ENCODE results near the gene TLR10. TPM values are rescaled to one million over a fixed set of nuclear protein-coding genes. Genes with fewer than 3 reads are reported as not detected.

TLR10 gene
- total and polyA plus RNA-seq, 2 of the 13 experiments (the other 11 are each of a cell fraction or from before 2014, with no cell fraction given) = not detected

- ChIA-PET POLR2A (no interaction called here), CTCF (ENCODE audit: low intra/inter-chr PET ratio, low total read pairs) (interaction anchor here (0.8 to 3.0 kb wide), 5 partner anchors 23 to 579 kb away, joined by 3 to 17 read pairs (median 5); partner anchors contain the start of genes TLR1, TLR10 and TLR6)
- ATAC-seq (no peak), DNase-seq (ENCODE audit: low spot score) (no peak), FAIRE-seq (no peak)
- in situ Hi-C loops (cut with HindIII; ENCODE audit: extremely low pct_ligation_motif_present, low pct_unique_long_range_greater_than_20kb) = loop anchor here (5.0 to 25.0 kb wide), 2 partner anchors 98 to 378 kb away; partner anchors contain the start of gene TLR6
- peaks cover 0 to 9% of the 10 kb centered on the region in 2 experiments; a peak in 1 of 5 replicates for H3K27me3 ChIP-seq (ENCODE audit: control insufficient read depth in 1 of 2, insufficient read depth in 2 of 2, low read length in 2 of 2)
- H3K9ac ChIP-seq (ENCODE audit: insufficient read depth, low read depth, low read length) = no peak overlapping the region
- H3K4me2 ChIP-seq (ENCODE audit: low read depth, low read length) = no peak overlapping the region
- H4K20me1 ChIP-seq (ENCODE audit: insufficient read depth, low read length) = no peaks in the 10 kb centered on the region
- H3K4me1 ChIP-seq (ENCODE audit: insufficient read depth, low read length) = no peaks in the 10 kb centered on the region
- no peaks in the 10 kb centered on the region for H3K36me3 ChIP-seq (replicated peaks in 1 of 2; ENCODE audit: control insufficient read depth in 1 of 2, insufficient read depth in 2 of 2, low read length in 2 of 2)
- no peaks in the 10 kb centered on the region for H3K79me2 ChIP-seq (ENCODE audit: insufficient read depth, low read length)
- no peak overlapping the region for H3K4me3 ChIP-seq (replicated peaks in 1 of 3; ENCODE audit: insufficient read depth in 1 of 3, low read depth in 2 of 3, low read length in 3 of 3)
- no peak overlapping the region for H3K27ac ChIP-seq (ENCODE audit: extremely low read length, insufficient read depth, low read length)
- intact Hi-C loops (cut with micrococcal nuclease; ENCODE audit: unreplicated experiment) = loop anchor here (1.0 kb wide), 4 partner anchors 23 to 376 kb away; partner anchors contain the start of genes TLR1, TLR10 and TLR6
- 53% methylated on average over 1 of the region's 1 CpG for WGBS (ENCODE audit: low lambda C conversion rate)
- H2AFZ ChIP-seq (ENCODE audit: low read length) = no peak overlapping the region
- TF ChIP-seq RFXANK (CRISPR knock-in tag; IDR thresholded peaks at IDR 0.05) (no peak), ZNF670 (CRISPR knock-in tag; IDR thresholded peaks at IDR 0.05; ENCODE audit: borderline replicate concordance) (peak; percentile 17; the same call in 1 of the 2 replicates), RFXAP (CRISPR knock-in tag; IDR thresholded peaks at IDR 0.05; ENCODE audit: borderline replicate concordance) (no peak), NCOR1 (IDR thresholded peaks at IDR 0.05; ENCODE audit: borderline replicate concordance, low read length) (no peak), THAP7 (CRISPR knock-in tag; IDR thresholded peaks at IDR 0.05) (no peak), MTF1 (CRISPR knock-in tag; IDR thresholded peaks at IDR 0.05) (no peak), HDAC2 (CRISPR knock-in tag; IDR thresholded peaks at IDR 0.05) (no peak)
- no peaks in the 10 kb centered on the region for H3K9me3 ChIP-seq (ENCODE audit: low read length)
- BruUV-seq (replicated peaks) = no TSS peak
Measured at GRCh38 chr4:38759790-38760122, 23.0 kb downstream of the TLR10 start.
